Measurements from ENCODE around the gene SBF2.

GRCh38 chr11:9776203-9776602 lies 517.8 kb downstream of the SBF2 start:
- TF ChIP-seq CTCF (IDR thresholded peaks at IDR 0.05; ENCODE audit: borderline replicate concordance, extremely low read depth, low read length, poor library complexity, severe bottlenecking) (no peak), EZH2 (IDR thresholded peaks at IDR 0.05; ENCODE audit: borderline replicate concordance, low read depth, low read length, severe bottlenecking) (no peak)
